Glutamatergic neuron (in vitro differentiated cells): ENCODE results near the gene SPON1. TPM values are rescaled to one million over a fixed set of nuclear protein-coding genes. Genes with fewer than 3 reads are reported as not detected.

ENCODE experiments used
- DNase-seq: peaks from one replicate; pipeline ENCODE4 v3.0.0; 2022
- H3K27ac Mint-ChIP-seq: one replicate; pipeline ENCODE4 v1.8.0; 2020; ENCODE audit warnings: mild to moderate bottlenecking, mixed read lengths, inconsistent platforms; ENCODE audit not compliant: unreplicated experiment
- H3K27me3 Mint-ChIP-seq: one replicate; pipeline ENCODE4 v1.8.0; 2020; ENCODE audit warnings: mild to moderate bottlenecking, moderate library complexity, mixed read lengths, inconsistent platforms; ENCODE audit not compliant: unreplicated experiment
- H3K36me3 Mint-ChIP-seq: one replicate; pipeline ENCODE4 v1.8.0; 2020; ENCODE audit warnings: mild to moderate bottlenecking, mixed read lengths, inconsistent platforms; ENCODE audit not compliant: unreplicated experiment
- H3K4me1 Mint-ChIP-seq: one replicate; pipeline ENCODE4 v1.8.0; 2020; ENCODE audit warnings: mild to moderate bottlenecking, low read depth, mixed read lengths, inconsistent platforms; ENCODE audit not compliant: unreplicated experiment
- H3K4me3 Mint-ChIP-seq: one replicate; pipeline ENCODE4 v1.8.0; 2020; ENCODE audit warnings: mild to moderate bottlenecking, mixed read lengths, inconsistent platforms; ENCODE audit not compliant: unreplicated experiment
- H3K9me3 Mint-ChIP-seq: one replicate; pipeline ENCODE4 v1.8.0; 2020; ENCODE audit warnings: mild to moderate bottlenecking, moderate library complexity, mixed read lengths, inconsistent platforms; ENCODE audit not compliant: unreplicated experiment
- total RNA-seq: library from RNA; stranded (reverse); fragmentation: NEBNext Ultra II Directional; extraction: Animal tissue kit (Norgen Biotek cat#: 25700); gene quantifications from one replicate; pipeline ENCODE4 v1.2.1, GENCODE V29; 2021; ENCODE audit not compliant: unreplicated experiment
- TF ChIP-seq, protein P1 (sequence below): fragments of 200-600 bp; sonication (generic); IDR thresholded peaks from one replicate; pipeline ENCODE4 v1.5.0; 2021; ENCODE audit not compliant: partially characterized antibody, unreplicated experiment

The SPON1 gene
- total RNA-seq, 1 donor from 2014 or later: 0.81 TPM

DNA sequence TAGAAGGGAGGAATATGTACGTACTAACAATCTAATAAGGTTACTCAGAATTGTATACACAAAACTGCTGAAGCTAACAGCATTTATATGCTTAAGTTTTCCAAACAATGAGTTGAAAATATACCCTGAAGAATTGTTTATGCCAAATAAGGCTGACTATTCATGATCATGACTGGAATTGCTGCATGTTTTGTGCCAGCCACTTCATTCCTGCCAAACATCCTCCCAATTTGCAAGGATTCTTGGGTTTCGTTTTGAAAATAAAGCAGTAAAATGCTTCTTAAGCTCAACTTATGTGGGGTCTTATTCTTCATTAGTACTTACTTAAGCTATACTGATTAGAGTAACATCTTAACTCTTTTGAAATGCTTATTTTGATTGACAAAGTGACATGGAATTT lies 149.0 kb downstream of the SPON1 start:
- H3K36me3 Mint-ChIP-seq: no peaks in the 10 kb centered on the region
- TF ChIP-seq, protein P1, sequence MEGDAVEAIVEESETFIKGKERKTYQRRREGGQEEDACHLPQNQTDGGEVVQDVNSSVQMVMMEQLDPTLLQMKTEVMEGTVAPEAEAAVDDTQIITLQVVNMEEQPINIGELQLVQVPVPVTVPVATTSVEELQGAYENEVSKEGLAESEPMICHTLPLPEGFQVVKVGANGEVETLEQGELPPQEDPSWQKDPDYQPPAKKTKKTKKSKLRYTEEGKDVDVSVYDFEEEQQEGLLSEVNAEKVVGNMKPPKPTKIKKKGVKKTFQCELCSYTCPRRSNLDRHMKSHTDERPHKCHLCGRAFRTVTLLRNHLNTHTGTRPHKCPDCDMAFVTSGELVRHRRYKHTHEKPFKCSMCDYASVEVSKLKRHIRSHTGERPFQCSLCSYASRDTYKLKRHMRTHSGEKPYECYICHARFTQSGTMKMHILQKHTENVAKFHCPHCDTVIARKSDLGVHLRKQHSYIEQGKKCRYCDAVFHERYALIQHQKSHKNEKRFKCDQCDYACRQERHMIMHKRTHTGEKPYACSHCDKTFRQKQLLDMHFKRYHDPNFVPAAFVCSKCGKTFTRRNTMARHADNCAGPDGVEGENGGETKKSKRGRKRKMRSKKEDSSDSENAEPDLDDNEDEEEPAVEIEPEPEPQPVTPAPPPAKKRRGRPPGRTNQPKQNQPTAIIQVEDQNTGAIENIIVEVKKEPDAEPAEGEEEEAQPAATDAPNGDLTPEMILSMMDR: no peak
- peaks cover 6% of the 10 kb centered on the region for H3K4me1 Mint-ChIP-seq
- peaks cover 2% of the 10 kb centered on the region for H3K27me3 Mint-ChIP-seq
- no peaks in the 10 kb centered on the region for H3K9me3 Mint-ChIP-seq
- DNase-seq: no peak
- no peak overlapping the region for H3K27ac Mint-ChIP-seq
- no peak overlapping the region for H3K4me3 Mint-ChIP-seq

DNA sequence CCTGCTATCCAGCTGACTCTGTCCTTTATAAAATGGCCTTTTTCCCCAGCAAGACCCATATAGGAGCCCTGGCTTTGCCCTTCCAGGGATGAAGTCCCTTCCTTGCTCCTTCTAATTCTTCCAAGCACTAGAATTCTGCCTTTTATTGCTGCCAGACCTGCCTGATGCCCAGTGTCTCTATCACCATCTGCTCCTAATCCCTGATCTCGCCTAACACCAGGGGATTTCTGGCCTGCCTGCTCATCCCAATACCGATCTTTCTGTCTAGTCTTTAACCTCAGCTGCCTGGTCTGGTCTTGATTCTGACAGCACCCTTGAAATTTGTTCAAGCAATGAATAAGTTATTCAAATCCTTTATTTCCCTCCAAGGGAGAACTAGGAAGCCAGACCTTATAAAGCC lies 150.2 kb downstream of the SPON1 start:
- H3K4me3 Mint-ChIP-seq: no peak overlapping the region
- DNase-seq: no peak
- H3K36me3 Mint-ChIP-seq: no peaks in the 10 kb centered on the region
- H3K9me3 Mint-ChIP-seq: no peaks in the 10 kb centered on the region
- peaks cover 2% of the 10 kb centered on the region for H3K27me3 Mint-ChIP-seq
- H3K27ac Mint-ChIP-seq: no peak overlapping the region
- TF ChIP-seq, protein P1: no peak
- H3K4me1 Mint-ChIP-seq: peaks cover 6% of the 10 kb centered on the region

DNA sequence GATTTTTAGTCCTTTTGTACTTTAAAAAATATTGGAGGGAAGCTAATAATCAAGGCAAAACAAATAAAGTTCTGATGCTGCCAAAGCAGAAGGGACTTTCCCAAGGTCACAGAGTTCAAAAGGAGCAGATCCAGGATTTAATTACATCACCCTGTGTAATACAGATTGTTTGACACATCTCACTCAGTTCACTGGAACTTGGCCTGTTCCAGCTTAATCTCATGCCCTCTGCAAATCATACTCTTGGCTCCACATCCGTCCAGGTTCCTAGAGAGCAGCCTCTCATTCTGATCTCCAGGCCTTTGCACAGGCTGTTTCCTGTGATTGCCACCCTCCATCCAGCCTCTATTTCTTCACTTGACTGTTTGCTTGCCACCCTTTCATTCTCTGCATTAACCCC lies 151.7 kb downstream of the SPON1 start:
- no peak overlapping the region for H3K27ac Mint-ChIP-seq
- TF ChIP-seq, protein P1: no peak
- no peaks in the 10 kb centered on the region for H3K9me3 Mint-ChIP-seq
- H3K4me1 Mint-ChIP-seq: peaks cover 6% of the 10 kb centered on the region
- no peak for DNase-seq
- H3K36me3 Mint-ChIP-seq: no peaks in the 10 kb centered on the region
- peaks cover 2% of the 10 kb centered on the region for H3K27me3 Mint-ChIP-seq
- H3K4me3 Mint-ChIP-seq: no peak overlapping the region

DNA sequence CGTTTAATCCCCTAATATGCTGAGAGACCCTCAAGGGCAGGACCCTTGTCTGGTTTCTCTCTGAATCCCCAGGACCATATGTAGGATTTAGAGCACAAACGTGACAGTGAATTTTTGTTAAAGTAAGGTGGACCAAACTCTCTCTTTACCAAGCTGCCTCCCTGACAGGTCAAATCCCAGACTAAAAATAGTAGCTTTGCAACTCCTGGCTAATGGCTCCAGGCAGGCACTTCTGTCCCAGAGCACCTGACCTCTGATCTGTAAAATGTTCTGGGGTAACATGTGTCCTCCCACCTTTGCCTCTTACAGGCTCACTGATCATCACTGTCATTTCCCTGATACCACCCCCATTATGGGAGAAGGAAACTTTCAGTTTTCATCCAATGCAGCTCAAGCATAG lies 152.3 kb downstream of the SPON1 start:
- Mint-ChIP-seq H3K27ac (no peak overlapping the region), H3K4me1 (peaks cover 6% of the 10 kb centered on the region), H3K4me3 (no peak overlapping the region), H3K9me3 (no peaks in the 10 kb centered on the region), H3K36me3 (no peaks in the 10 kb centered on the region), H3K27me3 (peaks cover 2% of the 10 kb centered on the region)
- TF ChIP-seq, protein P1: no peak
- DNase-seq: no peak

DNA sequence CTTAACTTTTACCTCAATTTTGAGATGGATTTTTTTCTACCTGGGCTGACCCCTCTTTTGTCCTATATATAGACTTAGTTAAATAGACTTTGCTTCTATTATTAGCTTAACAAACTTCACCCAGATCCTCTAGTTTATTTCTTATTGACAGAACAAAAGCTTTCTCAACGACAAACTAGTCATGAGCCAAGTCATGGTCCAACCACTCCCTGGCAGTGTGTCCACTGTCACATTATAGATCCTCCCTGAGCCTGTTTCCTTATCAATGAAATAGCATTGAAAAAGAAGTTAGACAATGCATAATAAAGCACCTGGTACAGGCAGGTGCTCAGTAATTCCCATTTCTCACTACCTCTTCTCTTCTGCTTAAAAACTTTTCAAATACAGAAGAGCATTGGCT lies 155.1 kb downstream of the SPON1 start:
- TF ChIP-seq, protein P1: no peak
- Mint-ChIP-seq H3K4me1 (peaks cover 6% of the 10 kb centered on the region), H3K4me3 (no peak overlapping the region), H3K36me3 (no peaks in the 10 kb centered on the region), H3K9me3 (no peaks in the 10 kb centered on the region), H3K27ac (no peak overlapping the region), H3K27me3 (peaks cover 2% of the 10 kb centered on the region)
- no peak for DNase-seq
